Psoas muscle (tissue), 8 donors: ENCODE data around the gene RASEF. TPM values are rescaled to one million over a fixed set of nuclear protein-coding genes. Genes with fewer than 3 reads are reported as not detected.

Experiments used
- ATAC-seq, 4 donors: fragments of 200-7000 bp; cut with Tn5 transposase; one replicate each; pipeline ENCODE4 v1.9.1; 2020; ENCODE audit warnings: moderate library complexity in 3 of 4, mild to moderate bottlenecking in 2 of 4
- DNase-seq, 2 donors: peaks; one replicate each; pipeline ENCODE4 v3.0.0-alpha.2; 2020
- H3K27ac ChIP-seq: fragments of 200-600 bp; one replicate; pipeline ENCODE4 v1.8.0; 2022
- H3K27me3 ChIP-seq, 3 donors: fragments of 200-600 bp in 1 of 3; one replicate each; pipeline versions ENCODE4 v1.6.1 to v1.8.0; 2013 to 2022; ENCODE audit warnings: low read length in 2 of 3, mild to moderate bottlenecking in 2 of 3, moderate library complexity in 1 of 3; ENCODE audit not compliant: insufficient read depth in 3 of 3
- H3K36me3 ChIP-seq, 2 donors: fragments of 200-600 bp in 1 of 2; one replicate each; pipeline versions ENCODE4 v1.6.1 to v1.8.0; 2013 to 2022; ENCODE audit warnings: low read depth in 1 of 2, mild to moderate bottlenecking in 1 of 2, moderate library complexity in 1 of 2; ENCODE audit not compliant: insufficient read depth in 1 of 2
- H3K4me1 ChIP-seq: fragments of 200-600 bp; one replicate; pipeline ENCODE4 v1.8.0; 2022
- H3K4me3 ChIP-seq: fragments of 200-600 bp; one replicate; pipeline ENCODE4 v1.8.0; 2022; ENCODE audit warnings: mild to moderate bottlenecking
- H3K9me3 ChIP-seq: fragments of 200-600 bp; one replicate; pipeline ENCODE4 v1.8.0; 2022
- CTCF ChIP-seq: fragments of 200-600 bp; IDR thresholded peaks from one replicate; pipeline ENCODE4 v1.8.0; 2022; ENCODE audit warnings: antibody characterized with exemption
- WGBS, 3 donors: extraction: QIAGEN DNeasy Blood & Tissue Kit; methylation state at CpG; one replicate each; pipeline versions ENCODE4 v1.1.6 to v1.1.7; 2013; 5-methylcytosine and 5-hydroxymethylcytosine counted together
- intact Hi-C, 2 donors: fragments of 100-400 bp; cut with DNase I; formaldehyde crosslinking; loops; one replicate each; pipeline versions ENCODE4 v1.11.0 to v1.14.2; 2022
- polyA plus RNA-seq, 3 donors: library from polyadenylated mRNA; stranded (reverse); fragments of 200-250 nt; gene quantifications; one replicate each; pipeline ENCODE4 v1.2.3, GENCODE V29; 2013
- total RNA-seq, 4 donors: library from RNA; stranded (reverse); fragmentation: NEBNext Ultra II Directional in 2 of 4; extraction: Animal tissue kit (Norgen Biotek cat#: 25700) in 2 of 4; gene quantifications; one replicate each; pipeline versions ENCODE4 v1.2.1 to v1.2.4, GENCODE V29; 2021 to 2023
- donor health status: healthy with polysubstance abuse.
- donor health status: DM: no; HTN: no; CAD: no; lungs with moderate emphysema.
- donor health status: Bipolar disorder and iron deficiency.
- donor health status: healthy.
- donor health status: DM: yes; HTN: yes; CAD: no.
- donor health status: DM: no; HTN: no; CAD: no.
- donor health status: DM: no; HTN: no; CAD: no.
- donor health status: DM: yes; HTN: yes; CAD: no.

The RASEF gene
- total and polyA plus RNA-seq, 7 donors = 0.01 to 0.11 (median 0.06) TPM; not detected in 1

- H3K9me3 ChIP-seq = no peaks in the 10 kb centered on the region
- peaks cover 0 to 5% (median 4%) of the 10 kb centered on the region in 3 donors for H3K27me3 ChIP-seq
- intact Hi-C loops = no loop called here
These were observed 6.7 kb upstream of the RASEF start for GRCh38 chr9:83069651-83070050.

GRCh38 chr9:83068414-83068813, 5.5 kb upstream of the RASEF start:
- no peak for ATAC-seq

More at GRCh38 chr9:83069651-83070050, 6.7 kb upstream of the RASEF start:
- 74 to 78% (median 75%) methylated on average over 1 of the region's 1 CpG for WGBS, 3 donors
- no peak for TF ChIP-seq CTCF
- H3K27ac ChIP-seq = no peak overlapping the region
- H3K4me1 ChIP-seq = no peaks in the 10 kb centered on the region
- DNase-seq (no peak), ATAC-seq (no peak)
- no peak overlapping the region for H3K4me3 ChIP-seq
- H3K36me3 ChIP-seq = no peaks in the 10 kb centered on the region

GRCh38 chr9:83067579-83067978, 4.6 kb upstream of the RASEF start:
- no peaks in the 10 kb centered on the region for H3K9me3 ChIP-seq
- TF ChIP-seq CTCF = no peak
- intact Hi-C loops = no loop called here
- peaks cover 0 to 26% (median 10%) of the 10 kb centered on the region in 3 donors for H3K27me3 ChIP-seq
- H3K36me3 ChIP-seq = no peaks in the 10 kb centered on the region
- no peak for DNase-seq
- H3K4me1 ChIP-seq = peaks cover 5% of the 10 kb centered on the region
- no peak overlapping the region for H3K27ac ChIP-seq
- H3K4me3 ChIP-seq = no peak overlapping the region
- ATAC-seq = no peak
- WGBS, 3 donors = 83 to 85% (median 84%) methylated on average over 2 of the region's 2 CpGs

More at GRCh38 chr9:83068414-83068813, 5.5 kb upstream of the RASEF start:
- WGBS, 3 donors = 75 to 81% (median 79%) methylated on average over 1 of the region's 1 CpG
- DNase-seq = no peak
- Histone ChIP-seq H3K27me3 (peaks cover 0 to 18% (median 4%) of the 10 kb centered on the region in 3 donors), H3K27ac (no peak overlapping the region), H3K36me3 (no peaks in the 10 kb centered on the region), H3K4me3 (no peak overlapping the region), H3K4me1 (no peaks in the 10 kb centered on the region), H3K9me3 (no peaks in the 10 kb centered on the region)
- no peak for TF ChIP-seq CTCF
- intact Hi-C loops = no loop called here

GRCh38 chr9:83066771-83067170, 3.8 kb upstream of the RASEF start:
- Histone ChIP-seq H3K27ac (no peak overlapping the region), H3K27me3 (peaks cover 0 to 33% (median 15%) of the 10 kb centered on the region in 3 donors), H3K9me3 (no peaks in the 10 kb centered on the region), H3K4me1 (peaks cover 9% of the 10 kb centered on the region), H3K4me3 (no peak overlapping the region), H3K36me3 (no peaks in the 10 kb centered on the region)
- TF ChIP-seq CTCF = no peak
- no peak for DNase-seq
- no peak for ATAC-seq
- 70 to 74% (median 71%) methylated on average over 5 of the region's 5 CpGs for WGBS, 3 donors
- intact Hi-C loops = no loop called here

GRCh38 chr9:83065233-83065632, 2.3 kb upstream of the RASEF start:
- Histone ChIP-seq H3K4me3 (no peak overlapping the region), H3K9me3 (no peaks in the 10 kb centered on the region), H3K27me3 (peaks cover 0 to 47% (median 17%) of the 10 kb centered on the region in 3 donors), H3K27ac (no peak overlapping the region), H3K36me3 (no peaks in the 10 kb centered on the region), H3K4me1 (peaks cover 9% of the 10 kb centered on the region)
- TF ChIP-seq CTCF = no peak
- ATAC-seq (no peak), DNase-seq (no peak)
- intact Hi-C loops = no loop called here
- 83 to 87% (median 84%) methylated on average over 1 of the region's 1 CpG for WGBS, 3 donors
